ENCODE data around the gene RPS15. TPM values are rescaled to one million over a fixed set of nuclear protein-coding genes. Genes with fewer than 3 reads are reported as not detected.
"Not testable (repeated sequence)": the region's sequence is repeated elsewhere in the genome, so short reads cannot be mapped to it uniquely, and the experiment has no call there.

The RPS15 gene
- total RNA-seq, 2 donors from 2014 or later = 714 to 737 TPM

DNA sequence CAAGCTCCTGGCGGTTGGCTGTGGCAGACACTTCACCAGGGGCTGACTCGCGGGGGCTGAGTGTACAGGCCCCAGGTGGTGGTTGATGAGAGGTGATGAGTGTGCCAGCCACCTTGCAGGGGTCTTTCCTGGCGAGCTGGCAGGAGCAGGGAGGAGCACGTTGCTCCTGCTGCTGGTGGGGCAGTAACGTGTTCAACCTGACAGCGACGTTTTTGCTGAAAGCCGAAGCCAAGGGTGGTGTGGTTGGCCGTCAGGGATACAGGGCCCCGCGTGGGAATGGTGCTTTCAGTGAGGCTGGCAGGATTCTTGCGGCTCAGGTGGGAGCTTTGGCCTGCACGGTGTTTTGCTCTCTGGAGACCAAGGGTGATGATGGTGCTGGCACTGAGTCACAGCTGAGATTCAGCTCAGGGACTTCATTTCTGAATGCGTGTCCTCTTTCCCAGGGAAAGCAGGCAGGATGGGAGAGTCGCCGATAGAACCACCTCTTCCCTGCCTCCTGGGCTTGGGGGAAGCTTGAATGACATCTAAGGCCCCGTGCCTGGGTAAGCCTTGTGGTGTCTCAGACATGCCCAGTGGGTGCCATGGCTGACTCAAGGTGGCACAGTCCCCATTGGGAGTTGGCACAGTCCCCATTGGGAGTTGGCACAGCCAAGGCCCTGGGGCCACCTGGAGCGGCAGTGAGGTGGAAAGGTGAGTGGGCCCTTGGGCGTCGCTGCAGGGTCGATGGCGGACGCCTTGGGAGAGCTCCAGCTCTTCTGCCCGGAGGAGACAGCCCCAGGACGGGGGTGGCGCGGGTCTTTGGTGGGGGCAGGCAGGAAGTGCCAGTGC is 22.0 kb upstream of the RPS15 start:
- intact Hi-C loops (cut with DNase I) = no loop called here
- ATAC-seq (no peak), DNase-seq (no peak)

- intact Hi-C loops (cut with DNase I) = no loop called here
- no peak for DNase-seq
- peak in 1 of 2 donors; percentile 21 for ATAC-seq
Observed at GRCh38 chr19:1417145-1417544, 21.1 kb upstream of the RPS15 start.

DNA sequence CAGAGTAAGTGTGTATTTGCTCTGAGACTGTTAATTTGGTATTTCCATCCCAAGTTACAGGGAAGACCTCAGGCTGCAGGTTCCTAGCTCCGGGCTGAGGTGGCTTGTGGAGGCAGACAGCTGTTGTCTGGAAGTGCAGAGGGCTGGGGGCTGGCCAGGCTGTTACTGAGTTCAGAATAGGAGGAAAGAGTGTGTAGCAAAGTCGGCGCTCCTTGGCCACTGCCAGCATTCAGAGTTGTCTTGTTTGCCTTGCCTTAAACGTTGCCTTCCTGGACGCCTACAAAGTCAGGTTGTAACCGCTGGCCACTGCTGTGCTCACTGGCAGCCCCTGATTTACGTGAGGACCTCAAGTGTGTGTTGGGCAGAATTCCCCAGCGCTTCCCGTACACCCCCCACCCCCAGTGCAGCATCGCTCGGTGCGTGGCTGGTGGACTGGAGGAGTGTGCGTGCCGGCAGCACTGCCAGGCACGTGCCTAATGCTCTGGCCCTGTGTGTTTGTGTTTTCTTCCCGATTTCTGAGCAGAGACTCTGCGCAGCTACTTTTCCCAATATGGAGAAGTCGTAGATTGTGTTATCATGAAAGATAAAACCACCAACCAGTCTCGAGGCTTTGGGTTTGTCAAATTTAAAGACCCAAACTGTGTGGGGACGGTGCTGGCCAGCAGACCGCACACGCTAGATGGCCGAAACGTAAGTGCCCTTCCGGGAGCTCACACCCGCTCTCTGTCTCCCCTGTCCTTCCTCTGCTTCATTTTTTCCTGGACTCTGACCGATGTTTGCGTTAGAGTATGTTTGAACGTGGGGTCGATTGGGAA is 20.3 kb upstream of the RPS15 start:
- DNase-seq (no peak), ATAC-seq (peak; percentile 3 to 23)
- intact Hi-C loops (cut with DNase I) = no loop called here

DNA sequence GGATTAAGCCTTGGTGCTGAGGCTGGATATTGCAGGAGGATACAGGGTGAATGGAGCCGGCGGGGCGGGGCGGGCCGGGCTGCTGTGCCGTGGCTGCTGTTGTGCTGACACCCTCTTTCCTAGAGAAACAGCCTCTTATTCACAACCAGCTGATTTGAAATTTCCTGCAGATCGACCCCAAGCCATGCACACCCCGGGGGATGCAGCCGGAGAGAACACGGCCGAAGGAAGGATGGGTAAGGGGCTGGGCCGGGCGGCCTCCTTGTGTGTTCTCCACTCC is 19.8 kb upstream of the RPS15 start:
- ATAC-seq = no peak

GRCh38 chr19:1418951-1419738 is 19.1 kb upstream of the RPS15 start:
- no peak for DNase-seq
- intact Hi-C loops (cut with DNase I) = no loop called here
- peak; percentile 23 to 54 for ATAC-seq

More for the DNA sequence above, 19.8 kb upstream of the RPS15 start:
- intact Hi-C loops (cut with DNase I) = no loop called here
- no peak for DNase-seq

GRCh38 chr19:1420085-1420484 is 18.1 kb upstream of the RPS15 start:
- intact Hi-C loops (cut with DNase I); ATAC-seq: not testable (repeated sequence)

GRCh38 chr19:1420590-1420989 is 17.6 kb upstream of the RPS15 start:
- no peak for DNase-seq
- intact Hi-C loops (cut with DNase I) = no loop called here
- no peak for ATAC-seq

More at GRCh38 chr19:1420085-1420484, 18.1 kb upstream of the RPS15 start:
- not testable (repeated sequence) for DNase-seq

DNA sequence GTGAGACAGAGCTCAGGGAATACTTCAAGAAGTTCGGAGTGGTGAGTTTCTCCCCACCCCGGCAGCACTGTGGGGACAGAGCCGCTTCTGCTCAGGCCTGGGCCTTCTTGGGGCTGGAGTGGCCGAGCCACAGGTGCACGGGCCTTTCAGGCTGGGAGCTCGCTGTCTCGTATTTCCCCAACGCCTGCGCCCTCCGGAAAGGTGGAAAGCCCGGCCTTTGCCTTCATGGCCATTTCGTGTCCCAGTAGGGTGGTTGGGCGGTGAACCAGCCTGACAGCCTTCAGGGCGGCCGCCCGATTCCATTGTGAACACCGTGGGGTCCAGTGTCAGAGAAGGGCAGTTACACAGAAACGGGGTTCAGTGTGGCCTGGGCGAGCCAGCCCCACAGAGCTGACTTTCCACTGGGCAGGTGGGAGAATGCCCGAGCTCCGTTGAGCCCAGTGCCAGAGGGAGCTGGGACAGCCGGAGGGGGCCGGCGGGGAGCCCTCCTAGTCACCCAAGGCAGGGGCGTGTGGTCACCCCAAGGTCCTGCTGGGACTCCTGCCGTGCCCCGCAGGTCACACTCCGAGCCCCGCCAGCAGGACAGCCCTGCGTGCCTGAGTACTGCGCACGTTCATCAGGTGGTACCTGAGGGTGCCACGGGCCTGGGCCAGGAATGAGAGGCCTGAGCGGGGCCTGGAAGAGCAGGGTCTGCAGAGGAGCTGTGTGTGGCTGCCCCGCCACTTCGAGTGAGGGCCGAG is 16.8 kb upstream of the RPS15 start:
- DNase-seq (no peak), ATAC-seq (no peak)
- intact Hi-C loops (cut with DNase I) = no loop called here

- intact Hi-C loops (cut with DNase I) = no loop called here
- DNase-seq = no peak
- no peak for ATAC-seq
Observed at GRCh38 chr19:1421958-1422305, 16.3 kb upstream of the RPS15 start.

- ATAC-seq = no peak
- DNase-seq = no peak
- intact Hi-C loops (cut with DNase I) = no loop called here
Observed at GRCh38 chr19:1422360-1422759, 15.8 kb upstream of the RPS15 start.

- DNase-seq = no peak
- no peak for ATAC-seq
- intact Hi-C loops (cut with DNase I) = no loop called here
Observed at GRCh38 chr19:1422943-1423342, 15.3 kb upstream of the RPS15 start.

GRCh38 chr19:1423436-1424191 is 14.6 kb upstream of the RPS15 start:
- no peak for ATAC-seq
- no peak for DNase-seq
- intact Hi-C loops (cut with DNase I) = no loop called here

DNA sequence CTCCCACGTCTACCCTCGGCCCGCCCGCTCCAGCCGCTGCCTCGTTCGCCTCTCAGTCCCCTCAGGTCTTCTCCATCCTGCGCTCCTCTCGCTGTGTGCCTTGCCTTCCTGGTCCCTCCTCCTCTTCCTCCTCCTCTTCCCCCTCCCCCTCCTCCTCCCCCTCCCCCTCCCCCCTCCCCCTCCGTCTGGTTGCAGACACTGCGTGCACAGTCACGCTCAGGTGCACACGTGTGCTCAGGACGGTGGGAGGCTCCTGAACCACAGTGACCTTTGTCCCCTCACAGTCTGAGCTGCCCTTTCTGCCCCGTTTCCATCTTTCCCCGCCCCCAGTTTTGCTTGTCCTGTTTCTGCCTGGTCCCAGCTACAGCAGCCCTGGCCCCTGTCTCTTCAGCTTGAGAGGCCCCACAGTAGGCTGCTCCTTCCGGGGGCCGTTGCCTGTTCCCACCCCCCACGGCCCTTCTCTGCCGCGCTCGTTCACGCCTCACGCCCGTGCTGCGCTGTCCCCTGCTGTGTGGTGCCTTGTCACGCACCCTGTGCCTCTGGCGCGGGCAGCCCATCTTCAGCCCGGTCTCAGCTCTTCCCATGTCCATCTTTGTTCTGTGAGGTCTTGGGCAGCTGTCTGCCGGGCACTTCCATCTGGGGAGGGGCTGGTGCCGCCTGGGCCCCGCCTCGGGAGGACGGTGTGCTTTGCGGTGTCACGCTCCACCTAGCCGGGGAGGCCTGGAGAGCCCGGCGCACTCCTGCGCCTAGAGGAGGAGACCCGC is 13.8 kb upstream of the RPS15 start:
- intact Hi-C loops (cut with DNase I) = no loop called here
- ATAC-seq (no peak), DNase-seq (no peak)

DNA sequence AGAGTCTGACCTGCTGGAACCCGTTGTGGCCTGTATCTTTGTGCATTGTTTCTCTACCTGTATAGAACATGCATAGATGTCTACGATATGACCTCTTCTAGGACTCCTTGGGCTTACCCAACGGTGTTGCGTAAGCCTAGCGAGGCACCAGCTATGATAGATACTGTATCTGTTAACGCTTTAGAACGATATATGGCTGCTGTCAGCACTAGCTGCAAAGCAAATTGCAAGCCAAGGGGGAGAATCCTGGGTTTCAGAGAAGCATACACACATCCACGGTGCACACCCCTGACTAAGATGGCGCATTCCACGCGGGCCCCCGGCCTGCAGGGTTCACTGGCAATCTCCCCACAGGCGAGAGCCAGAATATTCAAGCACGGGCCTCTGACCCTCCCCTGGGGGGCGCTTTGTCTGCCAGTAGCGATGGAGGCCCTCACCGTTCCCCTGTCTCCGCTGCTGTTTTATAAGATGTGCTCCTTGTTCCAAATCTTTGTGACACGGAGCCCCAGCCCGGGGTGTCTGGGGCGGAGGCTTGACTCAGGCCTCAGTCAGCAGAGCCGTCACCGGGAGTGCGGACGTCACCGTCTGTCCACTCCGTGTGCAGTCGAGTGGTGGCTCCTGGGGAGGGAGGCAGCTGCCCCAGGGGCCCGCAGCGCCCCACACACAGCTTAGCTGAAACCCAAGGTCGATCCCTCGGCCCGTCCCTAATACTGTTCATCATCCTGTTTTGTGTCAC is 12.9 kb upstream of the RPS15 start:
- DNase-seq (no peak), ATAC-seq (no peak)
- intact Hi-C loops (cut with DNase I) = no loop called here

DNA sequence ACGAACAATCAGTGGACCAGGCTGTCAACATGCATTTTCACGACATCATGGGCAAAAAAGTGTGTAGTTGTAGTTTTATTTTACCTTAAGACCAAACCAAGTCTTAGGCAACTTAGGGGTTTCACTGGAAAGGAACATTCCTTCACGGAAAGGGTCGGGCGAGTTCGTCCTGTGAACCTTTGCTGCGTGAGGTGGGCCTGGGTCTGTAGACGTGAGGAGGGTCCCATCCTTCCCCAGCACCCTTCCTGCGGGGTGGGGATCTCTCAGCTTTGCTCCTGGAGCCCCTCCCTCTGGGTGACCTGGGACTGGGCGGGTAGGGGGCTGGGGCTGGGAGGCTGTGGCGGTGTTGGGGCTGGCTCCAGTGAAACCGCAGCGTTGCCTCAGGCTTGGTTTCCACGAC is 12.3 kb upstream of the RPS15 start:
- no peak for ATAC-seq
- intact Hi-C loops (cut with DNase I) = no loop called here
- no peak for DNase-seq

- ATAC-seq (no peak), DNase-seq (no peak)
- intact Hi-C loops (cut with DNase I) = no loop called here
Observed at GRCh38 chr19:1426736-1427135, 11.5 kb upstream of the RPS15 start.

DNA sequence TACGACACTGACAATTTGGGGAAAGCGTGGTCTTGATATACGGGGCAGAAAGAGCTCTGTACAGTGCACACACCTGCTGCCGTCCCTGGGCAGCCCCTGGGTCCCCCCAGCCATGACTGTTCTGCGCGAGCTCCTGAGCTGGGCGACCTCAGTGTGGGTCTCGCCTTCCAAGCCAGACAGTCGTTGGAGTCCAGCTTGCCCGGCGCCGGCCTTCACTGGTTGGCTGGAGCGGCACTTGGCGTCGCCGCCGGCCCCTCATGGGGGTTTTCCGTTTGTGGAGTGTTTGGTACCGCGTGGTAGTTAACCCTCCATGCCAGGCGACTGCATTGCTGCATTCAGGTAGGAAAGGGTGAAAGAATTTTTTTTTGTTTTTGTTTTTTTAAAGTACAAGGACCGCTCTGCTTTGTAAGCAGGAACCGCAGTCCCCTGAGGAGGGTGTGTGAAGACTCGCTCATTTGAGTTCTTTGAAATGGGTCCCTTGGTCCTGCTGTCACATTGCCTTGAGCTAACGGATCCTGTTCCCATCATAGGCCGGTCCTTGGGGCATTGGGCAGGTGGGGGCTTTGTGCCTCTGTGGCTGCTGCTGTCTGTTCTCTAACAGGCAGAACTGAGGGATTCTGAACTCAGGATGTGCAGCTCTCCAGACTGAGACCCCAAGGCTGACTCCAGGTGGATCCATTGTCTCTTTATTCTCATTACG is 10.8 kb upstream of the RPS15 start:
- ATAC-seq (no peak), DNase-seq (no peak)
- intact Hi-C loops (cut with DNase I) = no loop called here

Data from left cardiac atrium (tissue), 4 donors.